HG02938 (cell line): ENCODE measurements around the gene TTC8.

Experiments used
- ATAC-seq: cut with Tn5 transposase; IDR thresholded peaks from one replicate; pipeline ENCODE4 v1.9.1; 2021; ENCODE audit warnings: mild to moderate bottlenecking, moderate library complexity; ENCODE audit not compliant: unreplicated experiment

Gene TTC8

GRCh38 chr14:88864198-88864597 lies 39.7 kb downstream of the TTC8 start:
- no peak for ATAC-seq

GRCh38 chr14:88866305-88866704 lies 41.9 kb downstream of the TTC8 start:
- no peak for ATAC-seq

- ATAC-seq = no peak
These were observed 44.2 kb downstream of the TTC8 start for GRCh38 chr14:88868558-88869159.

- no peak for ATAC-seq
These were observed 46.3 kb downstream of the TTC8 start for GRCh38 chr14:88870777-88871176.

GRCh38 chr14:88871429-88871828 lies 47.0 kb downstream of the TTC8 start:
- no peak for ATAC-seq

- no peak for ATAC-seq
These were observed 48.5 kb downstream of the TTC8 start for GRCh38 chr14:88872976-88873375.

- ATAC-seq = no peak
These were observed 52.7 kb downstream of the TTC8 start for GRCh38 chr14:88877192-88877591.

GRCh38 chr14:88879022-88879421 lies 54.6 kb downstream of the TTC8 start:
- ATAC-seq = no peak

GRCh38 chr14:88882236-88882635 lies 57.8 kb downstream of the TTC8 start:
- ATAC-seq = no peak

GRCh38 chr14:88895116-88895515 lies 70.7 kb downstream of the TTC8 start:
- ATAC-seq = no peak

- no peak for ATAC-seq
These were observed 76.7 kb downstream of the TTC8 start for GRCh38 chr14:88901189-88901588.

- no peak for ATAC-seq
These were observed 77.5 kb downstream of the TTC8 start for GRCh38 chr14:88901991-88902390.

GRCh38 chr14:88902850-88903249 lies 78.4 kb downstream of the TTC8 start:
- ATAC-seq = no peak

- no peak for ATAC-seq
These were observed 79.8 kb downstream of the TTC8 start for GRCh38 chr14:88904206-88904647.

GRCh38 chr14:88904864-88905263 lies 80.4 kb downstream of the TTC8 start:
- no peak for ATAC-seq

- no peak for ATAC-seq
These were observed 83.8 kb downstream of the TTC8 start for GRCh38 chr14:88908216-88908615.

- no peak for ATAC-seq
These were observed 85.9 kb downstream of the TTC8 start for GRCh38 chr14:88910386-88910785.

GRCh38 chr14:88911809-88912208 lies 87.4 kb downstream of the TTC8 start:
- ATAC-seq = no peak

GRCh38 chr14:88914956-88915355 lies 90.5 kb downstream of the TTC8 start:
- no peak for ATAC-seq

- no peak for ATAC-seq
These were observed 95.1 kb downstream of the TTC8 start for GRCh38 chr14:88919502-88919901.
